Gastrocnemius medialis (tissue), 4 donors: ENCODE data around the gene MAP1LC3A. TPM values are rescaled to one million over a fixed set of nuclear protein-coding genes. Genes with fewer than 3 reads are reported as not detected.

Source experiments
- ATAC-seq, 2 donors: fragments of 150-250 bp; one replicate each; pipeline ENCODE4 v1.9.1; 2016
- DNase-seq, 2 donors: peaks; one replicate each; pipeline ENCODE4 v3.0.0-alpha.2; 2019
- H3K27ac ChIP-seq, 4 donors: fragments of 200-600 bp; sonication (generic); 1 replicate in 1 of 4; 2 replicates in 3 of 4; pipeline ENCODE4 v1.5.1; 2016 to 2018; ENCODE audit warnings: mild to moderate bottlenecking in 2 of 4, moderate library complexity in 1 of 4
- H3K27me3 ChIP-seq, 3 donors: fragments of 200-600 bp; sonication (generic) in 2 of 3; 1 replicate in 1 of 3; 2 replicates in 2 of 3; pipeline versions ENCODE4 v1.5.1 to v1.6.0; 2016 to 2019; ENCODE audit warnings: mild to moderate bottlenecking in 1 of 3, moderate library complexity in 1 of 3
- H3K36me3 ChIP-seq, 2 donors: fragments of 200-600 bp; sonication (generic) in 1 of 2; one replicate each; pipeline ENCODE4 v1.5.1; 2017 to 2018
- H3K4me1 ChIP-seq, 2 donors: fragments of 200-600 bp; sonication (generic) in 1 of 2; one replicate each; pipeline ENCODE4 v1.5.1; 2016 to 2017; ENCODE audit warnings: mild to moderate bottlenecking in 2 of 2
- H3K4me3 ChIP-seq, 4 donors: fragments of 200-600 bp; sonication (generic) in 3 of 4; 1 replicate in 1 of 4; 2 replicates in 3 of 4; pipeline ENCODE4 v1.5.1; 2016 to 2019; ENCODE audit warnings: mild to moderate bottlenecking in 2 of 4
- H3K9me3 ChIP-seq, 3 donors: fragments of 200-600 bp; sonication (generic) in 2 of 3; 1 replicate in 1 of 3; 2 replicates in 2 of 3; pipeline ENCODE4 v1.5.1; 2016 to 2019
- CTCF ChIP-seq, 5 experiments: fragments of 450-650 bp in 3 of 5; fragments of 200-600 bp in 2 of 5; sonication (generic) in 2 of 5; IDR thresholded peaks in 4 of 5; conservative IDR thresholded peaks in 1 of 5; 1 replicate in 4 of 5; 2 replicates in 1 of 5; pipeline ENCODE4 v1.5.1; 2016 to 2019; ENCODE audit warnings: antibody characterized with exemption in 5 of 5, mild to moderate bottlenecking in 3 of 5, moderate library complexity in 3 of 5
- POLR2A ChIP-seq, 2 donors: fragments of 450-650 bp; IDR thresholded peaks; one replicate each; pipeline ENCODE4 v1.6.1; 2017; ENCODE audit warnings: antibody characterized with exemption in 2 of 2, mild to moderate bottlenecking in 2 of 2, moderate library complexity in 2 of 2
- in situ Hi-C, 4 donors: fragments of 200-750 bp; cut with MboI; loops; one replicate each; pipeline versions ENCODE4 v1.15.0 to v1.8.0; 2017; ENCODE audit warnings: low sequenced_read_pairs in 4 of 4
- intact Hi-C: fragments of 100-400 bp; cut with DNase I; formaldehyde crosslinking; loops from one replicate; pipeline ENCODE4 v1.15.1; 2023; ENCODE audit warnings: low total_unique reads
- total RNA-seq, 4 donors: library from RNA; depleted of rRNA; stranded (reverse); fragments of >200 nt; gene quantifications; one replicate each; pipeline versions ENCODE4 v1.1.0 to v1.2.3, GENCODE V29; 2016

MAP1LC3A gene
- total RNA-seq, 4 donors from 2014 or later, result 41.5 to 62.7 (median 56.4) TPM

GRCh38 chr20:34582221-34582620 lies 23.7 kb downstream of the MAP1LC3A start:
- intact Hi-C loops (no loop called here), in situ Hi-C loops (loop anchor here in 3 of 4 donors (25.0 kb wide), 1 partner anchor 180 kb away; no protein-coding TSS in a partner anchor)
- no peak for TF ChIP-seq CTCF (IDR thresholded peaks at IDR 0.05 in 4 of 5, conservative IDR thresholded peaks at IDR 0.05 in 1 of 5)
- TF ChIP-seq POLR2A (IDR thresholded peaks at IDR 0.05), result no peak
- H3K27me3 ChIP-seq, result no peaks in the 10 kb centered on the region
- peak overlapping the region in 2 of 4 donors; percentile 42 to 57 for H3K27ac ChIP-seq
- no peak for ATAC-seq
- no peaks in the 10 kb centered on the region for H3K36me3 ChIP-seq
- no peak for DNase-seq
- H3K9me3 ChIP-seq, result no peaks in the 10 kb centered on the region
- no peak overlapping the region for H3K4me3 ChIP-seq
- peaks cover 24 to 35% of the 10 kb centered on the region in 2 donors for H3K4me1 ChIP-seq

GRCh38 chr20:34582911-34583310 lies 24.4 kb downstream of the MAP1LC3A start:
- intact Hi-C loops (no loop called here), in situ Hi-C loops (loop anchor here in 3 of 4 donors (25.0 kb wide), 1 partner anchor 179 kb away; no protein-coding TSS in a partner anchor)
- H3K27me3 ChIP-seq, result no peaks in the 10 kb centered on the region
- H3K4me1 ChIP-seq, result peaks cover 18 to 30% of the 10 kb centered on the region in 2 donors
- no peaks in the 10 kb centered on the region for H3K9me3 ChIP-seq
- no peak overlapping the region for H3K4me3 ChIP-seq
- no peaks in the 10 kb centered on the region for H3K36me3 ChIP-seq
- no peak for ATAC-seq
- DNase-seq, result no peak
- H3K27ac ChIP-seq, result peak overlapping the region in 3 of 4 donors; percentile 15 to 45 (median 34)
- TF ChIP-seq CTCF (IDR thresholded peaks at IDR 0.05 in 4 of 5, conservative IDR thresholded peaks at IDR 0.05 in 1 of 5) (no peak), POLR2A (IDR thresholded peaks at IDR 0.05) (no peak)

DNA sequence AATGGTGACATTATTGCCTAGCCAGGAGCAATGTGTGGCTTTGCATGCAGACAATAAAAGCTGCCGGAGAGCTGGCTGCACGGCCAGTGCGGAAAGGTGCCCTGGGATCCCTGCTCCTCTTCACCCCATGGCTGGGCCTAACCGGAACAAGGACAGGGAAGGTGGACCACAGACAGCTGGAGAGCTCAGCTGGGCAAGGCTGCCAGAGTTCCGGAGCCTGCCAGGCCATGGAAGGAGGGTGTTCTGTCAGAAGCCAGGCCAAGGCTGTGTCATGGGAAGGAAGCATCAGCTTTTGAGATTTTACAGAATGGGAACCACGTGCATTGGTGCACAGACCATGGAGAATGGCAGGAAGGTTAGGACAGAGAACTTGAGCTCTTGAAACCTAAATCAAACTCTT lies 25.0 kb downstream of the MAP1LC3A start:
- TF ChIP-seq POLR2A (IDR thresholded peaks at IDR 0.05), result no peak
- no peak for TF ChIP-seq CTCF (IDR thresholded peaks at IDR 0.05 in 4 of 5, conservative IDR thresholded peaks at IDR 0.05 in 1 of 5)
- peak overlapping the region in 3 of 4 donors; percentile 15 to 45 (median 34) for H3K27ac ChIP-seq
- H3K4me1 ChIP-seq, result peaks cover 11 to 24% of the 10 kb centered on the region in 2 donors
- no peak for DNase-seq
- no peak overlapping the region for H3K4me3 ChIP-seq
- no peaks in the 10 kb centered on the region for H3K27me3 ChIP-seq
- intact Hi-C loops (no loop called here), in situ Hi-C loops (loop anchor here in 3 of 4 donors (25.0 kb wide), 1 partner anchor 179 kb away; no protein-coding TSS in a partner anchor)
- ATAC-seq, result peak; percentile 35 to 42
- no peaks in the 10 kb centered on the region for H3K36me3 ChIP-seq
- H3K9me3 ChIP-seq, result no peaks in the 10 kb centered on the region

GRCh38 chr20:34585019-34585418 lies 26.5 kb downstream of the MAP1LC3A start:
- no peak for TF ChIP-seq POLR2A (IDR thresholded peaks at IDR 0.05)
- no peak for TF ChIP-seq CTCF (IDR thresholded peaks at IDR 0.05 in 4 of 5, conservative IDR thresholded peaks at IDR 0.05 in 1 of 5)
- in situ Hi-C loops (loop anchor here in 3 of 4 donors (25.0 kb wide), 1 partner anchor 177 kb away; no protein-coding TSS in a partner anchor), intact Hi-C loops (no loop called here)
- H3K36me3 ChIP-seq, result no peaks in the 10 kb centered on the region
- DNase-seq (no peak), ATAC-seq (no peak)
- no peak overlapping the region for H3K4me3 ChIP-seq
- H3K4me1 ChIP-seq, result peaks cover 8 to 15% of the 10 kb centered on the region in 2 donors
- no peak overlapping the region for H3K27ac ChIP-seq
- no peaks in the 10 kb centered on the region for H3K9me3 ChIP-seq
- no peaks in the 10 kb centered on the region for H3K27me3 ChIP-seq
